Sigmoid colon (tissue), 4 donors: ENCODE results near the gene FOXD1.

Experiments
- CTCF ChIP-seq, 4 experiments: fragments of 450-650 bp in 3 of 4; fragments of 200-600 bp in 1 of 4; IDR thresholded peaks; one replicate each; pipeline ENCODE4 v1.5.1; 2016 to 2019; ENCODE audit warnings: antibody characterized with exemption in 4 of 4, mild to moderate bottlenecking in 3 of 4, moderate library complexity in 2 of 4
- EP300 ChIP-seq, 4 donors: sonication (generic); formaldehyde crosslinking; IDR thresholded peaks; one replicate each; pipeline ENCODE4 v1.6.1; 2017; ENCODE audit warnings: antibody characterized with exemption in 4 of 4
- POLR2A ChIP-seq, 2 donors: fragments of 450-650 bp; IDR thresholded peaks; one replicate each; pipeline ENCODE4 v1.6.1; 2016; ENCODE audit warnings: antibody characterized with exemption in 2 of 2, mild to moderate bottlenecking in 2 of 2, moderate library complexity in 2 of 2
- POLR2AphosphoS5 ChIP-seq, 4 donors: sonication (generic); formaldehyde crosslinking; IDR thresholded peaks; one replicate each; pipeline ENCODE4 v1.6.1; 2017; ENCODE audit warnings: antibody characterized with exemption in 4 of 4

DNA sequence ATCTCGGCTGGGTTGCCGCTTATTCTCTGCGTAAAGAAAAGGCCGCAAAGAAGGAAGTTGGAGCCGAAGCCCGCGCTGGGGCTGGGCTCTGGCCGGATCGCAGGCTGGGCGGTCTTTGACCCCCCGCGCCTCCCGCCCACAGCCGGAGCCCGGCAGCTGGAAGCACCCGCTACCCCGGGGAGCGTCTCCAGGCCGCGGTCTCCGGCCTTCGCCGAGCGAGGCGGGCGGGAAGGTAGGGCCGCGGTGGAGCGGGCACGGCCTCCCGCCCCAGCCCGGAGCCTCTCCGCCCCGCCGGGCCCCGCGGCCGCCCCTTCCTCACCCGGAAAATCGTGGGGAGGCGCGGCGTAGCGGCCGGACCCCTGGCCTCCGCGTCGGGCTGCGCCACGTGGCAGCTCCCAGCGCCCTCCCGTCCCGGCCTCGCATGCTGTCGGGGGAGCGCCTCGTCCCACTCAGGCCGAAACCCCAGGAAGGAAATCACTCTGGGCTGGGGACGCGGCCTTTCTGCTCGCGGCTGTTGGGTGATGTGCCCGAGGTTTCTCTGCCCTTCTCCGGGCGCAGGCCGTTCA lies 12.0 kb downstream of the FOXD1 start:
- TF ChIP-seq CTCF (IDR thresholded peaks at IDR 0.05): no peak
- no peak for TF ChIP-seq POLR2AphosphoS5 (IDR thresholded peaks at IDR 0.05)
- TF ChIP-seq EP300 (IDR thresholded peaks at IDR 0.05): no peak
- no peak for TF ChIP-seq POLR2A (IDR thresholded peaks at IDR 0.05)
